Trophoblast cell (in vitro differentiated cells and primary cell): ENCODE results near the gene BAG1.

Source experiments
- DNase-seq, 2 donors: peaks; one replicate each; pipeline ENCODE4 v3.0.0-alpha.2; 2016
- H2AFZ ChIP-seq: 2 replicates; pipeline ENCODE4 v1.6.1; 2013; ENCODE audit warnings: low read length, moderate library complexity, mild to moderate bottlenecking; ENCODE audit not compliant: insufficient read depth, poor library complexity
- H2AK5ac ChIP-seq: 2 replicates; pipeline ENCODE4 v1.6.1; 2013; ENCODE audit warnings: mild to moderate bottlenecking, low read length
- H2BK120ac ChIP-seq: 2 replicates; pipeline ENCODE4 v1.6.1; 2013; ENCODE audit warnings: low read length, mild to moderate bottlenecking, moderate library complexity; ENCODE audit not compliant: insufficient read depth, poor library complexity
- H2BK12ac ChIP-seq: 2 replicates; pipeline ENCODE4 v1.6.1; 2013; ENCODE audit warnings: mild to moderate bottlenecking, low read length, moderate library complexity
- H2BK5ac ChIP-seq: 2 replicates; pipeline ENCODE4 v1.6.1; 2013; ENCODE audit warnings: low read length, low read depth, moderate library complexity, mild to moderate bottlenecking; ENCODE audit not compliant: poor library complexity
- H3K14ac ChIP-seq: 2 replicates; pipeline ENCODE4 v1.6.1; 2013; ENCODE audit warnings: mild to moderate bottlenecking, low read length
- H3K18ac ChIP-seq: 2 replicates; pipeline ENCODE4 v1.6.1; 2013; ENCODE audit warnings: mild to moderate bottlenecking, low read length
- H3K23ac ChIP-seq: 2 replicates; pipeline ENCODE4 v1.6.1; 2013; ENCODE audit warnings: low read length
- H3K27ac ChIP-seq: 2 replicates; pipeline ENCODE4 v1.5.1; 2013; ENCODE audit warnings: low read depth, mild to moderate bottlenecking, inconsistent platforms, low read length, moderate library complexity
- H3K27me3 ChIP-seq: 2 replicates; pipeline ENCODE4 v1.6.1; 2013; ENCODE audit warnings: inconsistent platforms, mild to moderate bottlenecking, low read length, moderate library complexity; ENCODE audit not compliant: insufficient read depth
- H3K36me3 ChIP-seq, 2 experiments: 1 replicate in 1 of 2; 2 replicates in 1 of 2; pipeline ENCODE4 v1.6.1; 2013; ENCODE audit warnings: low read length in 2 of 2, mild to moderate bottlenecking in 2 of 2, moderate library complexity in 1 of 2; ENCODE audit not compliant: insufficient read depth in 2 of 2, control insufficient read depth in 1 of 2
- H3K4ac ChIP-seq: 2 replicates; pipeline ENCODE4 v1.6.1; 2013; ENCODE audit warnings: low read depth, mild to moderate bottlenecking, low read length, moderate library complexity
- H3K4me1 ChIP-seq, 2 experiments: 1 replicate in 1 of 2; 2 replicates in 1 of 2; pipeline ENCODE4 v1.6.1; 2013; ENCODE audit warnings: low read length in 2 of 2, mild to moderate bottlenecking in 2 of 2, moderate library complexity in 1 of 2; ENCODE audit not compliant: insufficient read depth in 2 of 2, control insufficient read depth in 1 of 2
- H3K4me2 ChIP-seq: 2 replicates; pipeline ENCODE4 v1.6.1; 2013; ENCODE audit warnings: inconsistent platforms, mild to moderate bottlenecking, low read length, moderate library complexity
- H3K4me3 ChIP-seq: 2 replicates; pipeline ENCODE4 v1.5.1; 2013; ENCODE audit warnings: mild to moderate bottlenecking, low read depth, low read length, inconsistent platforms
- H3K79me1 ChIP-seq: one replicate; pipeline ENCODE4 v1.6.1; 2013; ENCODE audit warnings: low read length
- H3K79me2 ChIP-seq: 2 replicates; pipeline ENCODE4 v1.6.1; 2013; ENCODE audit warnings: low read length, mild to moderate bottlenecking; ENCODE audit not compliant: control insufficient read depth, insufficient read depth, poor library complexity
- H3K9ac ChIP-seq: 2 replicates; pipeline ENCODE4 v1.6.1; 2013; ENCODE audit warnings: mild to moderate bottlenecking, low read length
- H3K9me3 ChIP-seq: 2 replicates; pipeline ENCODE4 v1.6.1; 2013; ENCODE audit warnings: low read depth, mild to moderate bottlenecking, control low read depth, inconsistent platforms, low read length; ENCODE audit not compliant: insufficient read depth
- H4K12ac ChIP-seq: 2 replicates; pipeline ENCODE4 v1.6.1; 2013; ENCODE audit warnings: low read depth, mild to moderate bottlenecking, low read length, moderate library complexity
- H4K8ac ChIP-seq: 2 replicates; pipeline ENCODE4 v1.6.1; 2013; ENCODE audit warnings: low read depth, mild to moderate bottlenecking, low read length, moderate library complexity
- H4K91ac ChIP-seq: one replicate; pipeline ENCODE4 v1.6.1; 2013; ENCODE audit warnings: low read depth, mild to moderate bottlenecking, low read length, moderate library complexity
- WGBS: extraction: QIAGEN DNeasy Blood & Tissue Kit; methylation state at CpG from one replicate; pipeline ENCODE4 v1.1.7; 2013; ENCODE audit warnings: missing lambda C conversion rate; ENCODE audit not compliant: insufficient read length, insufficient coverage; ENCODE audit errors: extremely low coverage; 5-methylcytosine and 5-hydroxymethylcytosine counted together

The BAG1 gene

DNA sequence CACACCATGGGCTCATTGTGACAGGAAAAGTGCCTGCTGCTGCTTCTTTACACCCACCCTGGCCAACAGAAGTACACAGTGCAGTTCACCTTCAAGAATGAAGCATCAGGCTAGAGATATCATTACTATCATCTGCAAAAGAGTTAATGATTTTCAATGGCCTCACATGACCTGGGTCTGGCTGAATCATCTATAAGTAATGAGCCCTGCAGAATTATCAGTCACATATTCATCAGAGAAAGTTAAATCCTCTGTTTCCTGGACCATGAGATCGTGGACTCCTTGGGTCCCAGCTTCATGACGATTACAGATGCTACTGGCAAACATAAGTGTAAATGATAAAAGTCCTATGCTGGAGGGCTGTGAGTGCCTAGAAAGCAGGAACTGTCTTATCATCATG, 8.3 kb downstream of the BAG1 start:
- Histone ChIP-seq H3K27ac (no peak overlapping the region), H3K79me1 (no peaks in the 10 kb centered on the region), H3K4me2 (no peak overlapping the region), H3K14ac (no peak overlapping the region), H4K12ac (no peak overlapping the region), H3K4ac (no peak overlapping the region), H2AFZ (no peak overlapping the region), H2BK120ac (no peak overlapping the region), H3K23ac (no peak overlapping the region), H3K27me3 (no peaks in the 10 kb centered on the region), H3K9ac (no peak overlapping the region), H3K9me3 (peaks cover 3% of the 10 kb centered on the region), H2BK5ac (no peak overlapping the region), H3K18ac (no peak overlapping the region), H4K91ac (no peak overlapping the region), H3K79me2 (peaks cover 2% of the 10 kb centered on the region), H3K36me3 (peaks cover 17 to 50% of the 10 kb centered on the region in 2 experiments), H2AK5ac (no peak overlapping the region), H2BK12ac (no peak overlapping the region), H4K8ac (no peak overlapping the region), H3K4me1 (no peaks in the 10 kb centered on the region), H3K4me3 (no peak overlapping the region)
- no CpG with 5 or more reads among the region's 2 CpGs for WGBS
- DNase-seq: no peak

- Histone ChIP-seq H3K79me1 (no peaks in the 10 kb centered on the region), H3K27ac (no peak overlapping the region), H2BK5ac (no peak overlapping the region), H3K9ac (no peak overlapping the region), H3K23ac (no peak overlapping the region), H3K4me2 (no peak overlapping the region), H3K36me3 (peaks cover 17 to 50% of the 10 kb centered on the region in 2 experiments), H3K4ac (no peak overlapping the region), H3K27me3 (no peaks in the 10 kb centered on the region), H2AK5ac (no peak overlapping the region), H3K4me1 (no peaks in the 10 kb centered on the region), H4K91ac (no peak overlapping the region), H3K9me3 (peaks cover 3% of the 10 kb centered on the region), H2AFZ (no peak overlapping the region), H4K8ac (no peak overlapping the region), H2BK12ac (no peak overlapping the region), H3K79me2 (peaks cover 2% of the 10 kb centered on the region), H3K4me3 (no peak overlapping the region), H4K12ac (no peak overlapping the region), H3K18ac (no peak overlapping the region), H3K14ac (no peak overlapping the region), H2BK120ac (no peak overlapping the region)
- peak; percentile 94 for DNase-seq
- WGBS: 100% methylated on average over 2 of the region's 4 CpGs
Observed at GRCh38 chr9:33255471-33255870, 9.0 kb downstream of the BAG1 start.

GRCh38 chr9:33255014-33255413, 9.5 kb downstream of the BAG1 start:
- H3K18ac ChIP-seq: no peak overlapping the region
- no peak overlapping the region for H2BK12ac ChIP-seq
- H3K79me1 ChIP-seq: no peaks in the 10 kb centered on the region
- no peak overlapping the region for H2AFZ ChIP-seq
- H3K4me2 ChIP-seq: no peak overlapping the region
- H3K14ac ChIP-seq: no peak overlapping the region
- H3K27me3 ChIP-seq: no peaks in the 10 kb centered on the region
- peak overlapping the region; percentile 1 for H4K91ac ChIP-seq
- H2BK5ac ChIP-seq: no peak overlapping the region
- H2BK120ac ChIP-seq: no peak overlapping the region
- no peaks in the 10 kb centered on the region for H3K4me1 ChIP-seq
- no peak overlapping the region for H4K12ac ChIP-seq
- no peak overlapping the region for H3K4ac ChIP-seq
- H2AK5ac ChIP-seq: no peak overlapping the region
- H3K4me3 ChIP-seq: no peak overlapping the region
- H3K36me3 ChIP-seq: peaks cover 16 to 46% of the 10 kb centered on the region in 2 experiments
- H4K8ac ChIP-seq: no peak overlapping the region
- peaks cover 2% of the 10 kb centered on the region for H3K79me2 ChIP-seq
- H3K23ac ChIP-seq: no peak overlapping the region
- no peak overlapping the region for H3K9ac ChIP-seq
- H3K9me3 ChIP-seq: peaks cover 3% of the 10 kb centered on the region
- H3K27ac ChIP-seq: no peak overlapping the region
- no CpG with 5 or more reads among the region's 8 CpGs for WGBS
- DNase-seq: peak; percentile 61 to 75

DNA sequence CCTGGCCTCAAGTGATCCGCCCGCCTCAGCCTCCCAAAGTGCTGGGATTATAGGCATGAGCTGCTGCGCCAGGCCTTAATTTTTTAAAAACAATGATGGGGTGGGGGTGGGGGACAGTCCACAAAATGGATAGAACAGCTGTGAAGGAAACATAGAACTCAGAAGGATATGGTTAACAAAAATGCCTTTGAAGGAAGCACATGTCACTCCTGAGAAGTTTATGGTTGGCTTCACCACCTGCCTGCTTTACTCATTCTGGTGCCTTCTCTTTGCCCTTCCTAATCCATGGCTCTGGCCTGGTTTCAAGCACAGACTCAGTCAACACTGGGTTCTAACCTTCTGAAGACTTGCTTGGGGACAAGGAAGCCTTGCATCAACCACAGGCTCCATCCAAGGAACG, 10.3 kb downstream of the BAG1 start:
- no peak for DNase-seq
- Histone ChIP-seq H2AK5ac (no peak overlapping the region), H4K8ac (no peak overlapping the region), H3K27me3 (no peaks in the 10 kb centered on the region), H3K79me1 (no peaks in the 10 kb centered on the region), H2BK5ac (no peak overlapping the region), H3K27ac (no peak overlapping the region), H3K4ac (no peak overlapping the region), H3K4me2 (no peak overlapping the region), H4K91ac (no peak overlapping the region), H3K14ac (no peak overlapping the region), H2AFZ (no peak overlapping the region), H4K12ac (no peak overlapping the region), H2BK12ac (no peak overlapping the region), H3K9ac (no peak overlapping the region), H3K18ac (no peak overlapping the region), H3K4me3 (no peak overlapping the region), H3K23ac (no peak overlapping the region), H3K4me1 (no peaks in the 10 kb centered on the region), H3K79me2 (peaks cover 2% of the 10 kb centered on the region), H2BK120ac (no peak overlapping the region), H3K9me3 (peaks cover 3% of the 10 kb centered on the region), H3K36me3 (peaks cover 15 to 41% of the 10 kb centered on the region in 2 experiments)
- no CpG with 5 or more reads among the region's 4 CpGs for WGBS
